A549 (cell line): ENCODE measurements around the gene TRIM9. TPM values are rescaled to one million over a fixed set of nuclear protein-coding genes. Genes with fewer than 3 reads are reported as not detected.

Experiments used
- ATAC-seq, 2 experiments: fragments of 200-7000 bp in 1 of 2; fragments of >200 bp in 1 of 2; cut with Nextera tagmentation in 1 of 2; cut with Tn5 transposase in 1 of 2; 3 replicates each; pipeline versions ENCODE4 v1.8.0 to v1.9.1; 2018 to 2020; ENCODE audit warnings: mild to moderate bottlenecking in 1 of 2, moderate library complexity in 1 of 2
- CTCF ChIA-PET: fragments of 300-600 bp; sonication (Branson Sonifier 250); formaldehyde crosslinking; extraction: SDS; loops from one replicate; lab custom pipeline; 2021; ENCODE audit warnings: antibody characterized with exemption, inconsistent platforms; lab: Yijun Ruan, JAX
- POLR2A ChIA-PET: fragments of 350-600 bp; formaldehyde crosslinking; extraction: SDS; loops from one replicate; lab custom pipeline; 2021; ENCODE audit warnings: antibody characterized with exemption, inconsistent platforms; lab: Yijun Ruan, JAX
- DNase-seq, 2 experiments: peaks; one replicate each; pipeline versions ENCODE4 v3.0.0 to v3.0.0-alpha.2; 2011 to 2016; ENCODE audit warnings: low read depth in 1 of 2, low spot score in 1 of 2
- FAIRE-seq: peaks from 2 replicates; lab custom pipeline; 2011; peaks lifted over from hg19 to GRCh38; lab: Jason Lieb, UNC
- H3K27ac ChIP-seq, 2 experiments: fragments of >200 bp; sonication (Bioruptor Twin); formaldehyde crosslinking; 3 replicates each; pipeline ENCODE4 v1.5.1; 2016 to 2017
- H3K4me1 ChIP-seq: fragments of >200 bp; sonication (Bioruptor Twin); formaldehyde crosslinking; 3 replicates; pipeline ENCODE4 v1.6.1; 2016
- H3K4me2 ChIP-seq: fragments of >200 bp; sonication (Bioruptor Twin); formaldehyde crosslinking; 3 replicates; pipeline ENCODE4 v1.6.1; 2016
- H3K4me3 ChIP-seq: fragments of >200 bp; sonication (Bioruptor Twin); formaldehyde crosslinking; 3 replicates; pipeline ENCODE4 v1.5.1; 2016
- H3K9me3 ChIP-seq: fragments of >200 bp; sonication (Bioruptor Twin); formaldehyde crosslinking; 3 replicates; pipeline ENCODE4 v1.6.1; 2016
- BHLHE40 ChIP-seq: IDR thresholded peaks from 2 replicates; pipeline ENCODE4 v1.6.1; 2012; ENCODE audit warnings: low read depth, low read length, inconsistent platforms
- CBX8 ChIP-seq: fragments of 200-600 bp; sonication (generic); IDR thresholded peaks from 2 replicates; pipeline ENCODE4 v1.6.1; 2016
- CEBPB ChIP-seq, 2 experiments: fragments of >200 bp in 1 of 2; sonication (Bioruptor Twin) in 1 of 2; formaldehyde crosslinking in 1 of 2; IDR thresholded peaks; 2 replicates each; pipeline ENCODE4 v1.6.1; 2012 to 2016
- CHD2 ChIP-seq: fragments of 150-350 bp; IDR thresholded peaks from 2 replicates; pipeline ENCODE4 v1.6.1; 2014; ENCODE audit warnings: low read length; ENCODE audit not compliant: partially characterized antibody
- CHD4 ChIP-seq: fragments of 200-600 bp; sonication (generic); IDR thresholded peaks from 2 replicates; pipeline ENCODE4 v1.6.1; 2016; ENCODE audit warnings: antibody characterized with exemption, mild to moderate bottlenecking, borderline replicate concordance
- EHMT2 ChIP-seq: fragments of 200-600 bp; sonication (generic); IDR thresholded peaks from 2 replicates; pipeline ENCODE4 v1.6.1; 2016; ENCODE audit warnings: antibody characterized with exemption, low read depth, mild to moderate bottlenecking, moderate library complexity
- ELK1 ChIP-seq: fragments of 150-350 bp; IDR thresholded peaks from 2 replicates; pipeline ENCODE4 v1.6.1; 2014; ENCODE audit warnings: low read depth, mild to moderate bottlenecking, low read length
- ESRRA ChIP-seq: fragments of 150-350 bp; IDR thresholded peaks from 2 replicates; pipeline ENCODE4 v1.6.1; 2014; ENCODE audit warnings: mild to moderate bottlenecking, low read length, borderline replicate concordance
- FOSB ChIP-seq: fragments of 250-450 bp; sonication (Bioruptor Pico); IDR thresholded peaks from 2 replicates; pipeline ENCODE4 v1.5.0; 2020; ENCODE audit warnings: mild to moderate bottlenecking, moderate library complexity
- FOXS1 ChIP-seq: fragments of 250-450 bp; sonication (Bioruptor Pico); IDR thresholded peaks from 2 replicates; pipeline ENCODE4 v1.5.0; 2020; ENCODE audit warnings: mild to moderate bottlenecking, moderate library complexity
- HDAC2 ChIP-seq: fragments of 200-600 bp; sonication (generic); IDR thresholded peaks from 2 replicates; pipeline ENCODE4 v1.6.1; 2016
- HEYL ChIP-seq: fragments of 250-450 bp; sonication (Bioruptor Pico); IDR thresholded peaks from 2 replicates; pipeline ENCODE4 v1.8.0; 2021; ENCODE audit warnings: mild to moderate bottlenecking, moderate library complexity
- HOXA7 ChIP-seq: fragments of 250-450 bp; sonication (Bioruptor Pico); IDR thresholded peaks from 2 replicates; pipeline ENCODE4 v1.5.0; 2020; ENCODE audit warnings: mild to moderate bottlenecking, moderate library complexity
- HOXB13 ChIP-seq: fragments of 250-450 bp; sonication (Bioruptor Pico); IDR thresholded peaks from 2 replicates; pipeline ENCODE4 v1.5.0; 2020; ENCODE audit warnings: low read depth, mild to moderate bottlenecking, moderate library complexity
- KDM1A ChIP-seq: fragments of 200-600 bp; sonication (generic); IDR thresholded peaks from 2 replicates; pipeline ENCODE4 v1.6.1; 2016; ENCODE audit warnings: low read depth, mild to moderate bottlenecking
- MAFK ChIP-seq: fragments of 450-650 bp; IDR thresholded peaks from 2 replicates; pipeline ENCODE4 v1.6.1; 2014; ENCODE audit not compliant: partially characterized antibody
- MAZ ChIP-seq: fragments of 150-350 bp; IDR thresholded peaks from 2 replicates; pipeline ENCODE4 v1.6.1; 2014; ENCODE audit warnings: antibody characterized with exemption, low read depth, low read length, borderline replicate concordance
- MYC ChIP-seq: IDR thresholded peaks from 2 replicates; pipeline ENCODE4 v1.6.1; 2012; ENCODE audit warnings: mild to moderate bottlenecking, inconsistent platforms, low read length, improper control_type of control experiment, borderline replicate concordance
- NPAS2 ChIP-seq: fragments of 250-450 bp; sonication (Bioruptor Pico); IDR thresholded peaks from 2 replicates; pipeline ENCODE4 v1.8.0; 2022; ENCODE audit warnings: mild to moderate bottlenecking, moderate library complexity, borderline replicate concordance
- NR3C1 ChIP-seq: fragments of >200 bp; sonication (Bioruptor Twin); formaldehyde crosslinking; IDR thresholded peaks from 3 replicates; pipeline ENCODE4 v1.6.1; 2017
- POLR2A ChIP-seq: IDR thresholded peaks from 2 replicates; pipeline ENCODE4 v1.6.1; 2012; ENCODE audit warnings: mild to moderate bottlenecking, low read length
- RARB ChIP-seq: fragments of 250-450 bp; sonication (Bioruptor Pico); IDR thresholded peaks from 2 replicates; pipeline ENCODE4 v1.8.0; 2021; ENCODE audit warnings: mild to moderate bottlenecking, moderate library complexity
- RCOR1 ChIP-seq: fragments of 150-350 bp; IDR thresholded peaks from 2 replicates; pipeline ENCODE4 v1.6.1; 2014; ENCODE audit warnings: antibody characterized with exemption, low read length, low read depth
- REST ChIP-seq: fragments of 200-600 bp; sonication (generic); IDR thresholded peaks from 2 replicates; pipeline ENCODE4 v1.6.1; 2016; ENCODE audit warnings: antibody characterized with exemption, mild to moderate bottlenecking, moderate library complexity
- RNF2 ChIP-seq: fragments of 200-600 bp; sonication (generic); IDR thresholded peaks from 2 replicates; pipeline ENCODE4 v1.6.1; 2016; ENCODE audit warnings: low read depth, mild to moderate bottlenecking, antibody characterized with exemption, moderate library complexity, borderline replicate concordance
- SREBF2 ChIP-seq: fragments of 450-650 bp; IDR thresholded peaks from 2 replicates; pipeline ENCODE4 v1.6.1; 2014; ENCODE audit warnings: mild to moderate bottlenecking, moderate library complexity
- ZC3H11A ChIP-seq: fragments of 450-650 bp; IDR thresholded peaks from 2 replicates; pipeline ENCODE4 v1.6.1; 2014; ENCODE audit warnings: antibody characterized with exemption, mild to moderate bottlenecking
- ZSCAN20 ChIP-seq: fragments of 250-450 bp; sonication (Bioruptor Pico); IDR thresholded peaks from 2 replicates; pipeline ENCODE4 v1.8.0; 2022; ENCODE audit warnings: mild to moderate bottlenecking, moderate library complexity
- WGBS: methylation state at CpG from one replicate; pipeline ENCODE4 v1.1.6; 2017; ENCODE audit errors: missing lambda C conversion rate; 5-methylcytosine and 5-hydroxymethylcytosine counted together
- polyA plus RNA-seq, 4 experiments: library from polyadenylated mRNA; depleted of rRNA in 3 of 4; stranded (reverse); fragments of >200 nt; fragmentation: RNase III in 1 of 4; extraction: RNeasy Plus Mini Kit Qiagen cat#74134 plus additional on column Dnase treatment in 1 of 4; gene quantifications; 2 replicates in 3 of 4; 3 replicates in 1 of 4; pipeline ENCODE4 v1.2.3, GENCODE V29; 2011 to 2017
- TF ChIP-seq, protein P1 (sequence below): fragments of 250-450 bp; sonication (Bioruptor Pico); IDR thresholded peaks from 2 replicates; pipeline ENCODE4 v1.5.0; 2021; ENCODE audit warnings: mild to moderate bottlenecking, moderate library complexity, borderline replicate concordance
- TF ChIP-seq, protein P2 (sequence below): fragments of >200 bp; sonication (Bioruptor Twin); formaldehyde crosslinking; IDR thresholded peaks from 2 replicates; pipeline ENCODE4 v1.6.1; 2016

Gene TRIM9
- polyA plus RNA-seq, 2 of the 4 experiments (the other 2 are of a cell fraction): 5.4 to 21.2 TPM

DNA sequence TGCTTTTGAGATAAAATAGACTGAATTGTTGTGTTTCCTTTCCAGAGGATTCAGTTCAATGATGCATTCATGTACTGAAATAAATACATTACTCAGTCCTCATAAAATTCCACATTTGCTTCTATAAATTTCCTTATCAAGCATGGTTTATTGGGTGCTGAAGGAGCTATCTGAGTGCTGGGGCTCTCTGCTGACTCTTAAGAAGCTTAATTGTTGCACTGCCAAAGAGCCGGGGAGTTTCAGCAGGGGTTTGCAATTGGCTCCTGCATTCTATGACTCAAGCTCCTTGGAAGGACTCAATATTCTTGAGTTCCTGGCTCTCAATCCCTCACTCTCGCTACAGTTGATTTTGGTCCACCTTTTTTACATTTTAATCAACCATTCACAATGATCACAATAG, 80.8 kb downstream of the TRIM9 start:
- Histone ChIP-seq H3K9me3 (no peaks in the 10 kb centered on the region), H3K4me1 (no peaks in the 10 kb centered on the region), H3K4me2 (no peak overlapping the region), H3K4me3 (no peak overlapping the region), H3K27ac (no peak overlapping the region; a peak in 1 of 6 replicates)
- CTCF ChIA-PET: interaction anchor here (0.5 to 1.2 kb wide), 3 partner anchors 8 to 725 kb away, joined by 3 to 4 read pairs (median 3); no protein-coding TSS in a partner anchor
- no peak for DNase-seq
- TF ChIP-seq, protein P1, sequence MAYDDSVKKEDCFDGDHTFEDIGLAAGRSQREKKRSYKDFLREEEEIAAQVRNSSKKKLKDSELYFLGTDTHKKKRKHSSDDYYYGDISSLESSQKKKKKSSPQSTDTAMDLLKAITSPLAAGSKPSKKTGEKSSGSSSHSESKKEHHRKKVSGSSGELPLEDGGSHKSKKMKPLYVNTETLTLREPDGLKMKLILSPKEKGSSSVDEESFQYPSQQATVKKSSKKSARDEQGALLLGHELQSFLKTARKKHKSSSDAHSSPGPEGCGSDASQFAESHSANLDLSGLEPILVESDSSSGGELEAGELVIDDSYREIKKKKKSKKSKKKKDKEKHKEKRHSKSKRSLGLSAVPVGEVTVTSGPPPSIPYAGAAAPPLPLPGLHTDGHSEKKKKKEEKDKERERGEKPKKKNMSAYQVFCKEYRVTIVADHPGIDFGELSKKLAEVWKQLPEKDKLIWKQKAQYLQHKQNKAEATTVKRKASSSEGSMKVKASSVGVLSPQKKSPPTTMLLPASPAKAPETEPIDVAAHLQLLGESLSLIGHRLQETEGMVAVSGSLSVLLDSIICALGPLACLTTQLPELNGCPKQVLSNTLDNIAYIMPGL (CRISPR knock-in tag): no peak
- TF ChIP-seq POLR2A (no peak), NPAS2 (CRISPR knock-in tag) (no peak), CBX8 (no peak), MAFK (no peak), FOSB (CRISPR knock-in tag) (no peak), MYC (no peak), HOXB13 (CRISPR knock-in tag) (no peak), MAZ (no peak), SREBF2 (no peak), ESRRA (no peak), CHD2 (no peak), ELK1 (no peak), CHD4 (no peak)
- TF ChIP-seq, protein P2, sequence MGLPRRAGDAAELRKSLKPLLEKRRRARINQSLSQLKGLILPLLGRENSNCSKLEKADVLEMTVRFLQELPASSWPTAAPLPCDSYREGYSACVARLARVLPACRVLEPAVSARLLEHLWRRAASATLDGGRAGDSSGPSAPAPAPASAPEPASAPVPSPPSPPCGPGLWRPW: no peak
- POLR2A ChIA-PET: no interaction called here
- WGBS: 80% methylated on average over 2 of the region's 2 CpGs
- no peak; a peak in 1 of 6 replicates for ATAC-seq
- FAIRE-seq: no peak

GRCh38 chr14:51012055-51012454, 82.8 kb downstream of the TRIM9 start:
- 95% methylated on average over 3 of the region's 3 CpGs for WGBS
- peaks cover 12% of the 10 kb centered on the region for H3K4me1 ChIP-seq
- POLR2A ChIA-PET: no interaction called here
- ATAC-seq (no peak), FAIRE-seq (peak; percentile 63), DNase-seq (no peak)
- no peak overlapping the region for H3K4me2 ChIP-seq
- no peaks in the 10 kb centered on the region for H3K9me3 ChIP-seq
- no peak overlapping the region for H3K27ac ChIP-seq
- CTCF ChIA-PET: no interaction called here
- no peak overlapping the region for H3K4me3 ChIP-seq
- no peak for TF ChIP-seq EHMT2
- TF ChIP-seq HDAC2: no peak
- TF ChIP-seq ZC3H11A: no peak
- TF ChIP-seq CHD4: no peak
- no peak for TF ChIP-seq HOXA7

DNA sequence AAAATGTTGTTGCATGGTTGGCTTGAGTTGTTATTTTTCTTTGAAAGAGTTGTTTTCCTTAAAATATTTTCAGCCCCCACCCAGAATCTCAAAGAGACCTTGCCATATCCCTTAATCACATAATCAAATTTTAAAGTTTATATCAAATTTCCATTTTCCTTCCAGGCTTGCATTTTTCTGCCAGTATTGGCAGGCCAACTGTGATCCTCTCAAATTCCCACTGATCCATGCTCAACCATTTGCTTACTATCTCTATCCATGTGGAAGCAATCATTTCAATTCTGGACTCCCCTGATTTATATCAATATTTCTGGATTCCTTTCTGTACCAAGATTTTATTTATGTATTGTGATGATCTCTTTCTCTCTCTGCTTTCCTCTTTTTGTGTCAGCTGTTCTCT, 86.5 kb downstream of the TRIM9 start:
- ATAC-seq (no peak), FAIRE-seq (no peak), DNase-seq (no peak)
- Histone ChIP-seq H3K4me2 (no peak overlapping the region), H3K4me3 (no peak overlapping the region), H3K27ac (peak overlapping the region; percentile 51 to 98; a peak in 5 of 6 replicates), H3K4me1 (peaks cover 39% of the 10 kb centered on the region), H3K9me3 (no peaks in the 10 kb centered on the region)
- POLR2A ChIA-PET: no interaction called here
- CTCF ChIA-PET: no interaction called here
- no peak for TF ChIP-seq NPAS2 (CRISPR knock-in tag)
- TF ChIP-seq ZSCAN20 (CRISPR knock-in tag): no peak
- no peak for TF ChIP-seq ESRRA
- no peak for TF ChIP-seq CEBPB (IDR thresholded peaks at IDR 0.05)
- TF ChIP-seq RARB (CRISPR knock-in tag): no peak
- TF ChIP-seq FOXS1 (CRISPR knock-in tag): no peak
- TF ChIP-seq RNF2: no peak
- no peak for TF ChIP-seq ZC3H11A
- no peak for TF ChIP-seq RCOR1
- no peak for TF ChIP-seq BHLHE40
- TF ChIP-seq NR3C1: no peak
- no peak for TF ChIP-seq REST
- no peak for TF ChIP-seq MAZ
- TF ChIP-seq, protein P2: no peak
- no peak for TF ChIP-seq HEYL (CRISPR knock-in tag)
- TF ChIP-seq KDM1A: no peak
